ENCODE data around the gene PPL.

GRCh38 chr16:4862639-4863038 lies 74.3 kb downstream of the PPL start:
- TF ChIP-seq EZH2 (IDR thresholded peaks at IDR 0.05): no peak
- no peak for TF ChIP-seq POLR2AphosphoS5 (IDR thresholded peaks at IDR 0.05; ENCODE audit: borderline replicate concordance, low read depth, low read length)

All from SK-N-MC (cell line).